NCI-H345 (cell line): ENCODE measurements around the gene ZBTB40.

Experiments
- DNase-seq: peaks from one replicate; lab custom pipeline; 2025; lab: John Stamatoyannopoulos, UW

Gene ZBTB40

DNA sequence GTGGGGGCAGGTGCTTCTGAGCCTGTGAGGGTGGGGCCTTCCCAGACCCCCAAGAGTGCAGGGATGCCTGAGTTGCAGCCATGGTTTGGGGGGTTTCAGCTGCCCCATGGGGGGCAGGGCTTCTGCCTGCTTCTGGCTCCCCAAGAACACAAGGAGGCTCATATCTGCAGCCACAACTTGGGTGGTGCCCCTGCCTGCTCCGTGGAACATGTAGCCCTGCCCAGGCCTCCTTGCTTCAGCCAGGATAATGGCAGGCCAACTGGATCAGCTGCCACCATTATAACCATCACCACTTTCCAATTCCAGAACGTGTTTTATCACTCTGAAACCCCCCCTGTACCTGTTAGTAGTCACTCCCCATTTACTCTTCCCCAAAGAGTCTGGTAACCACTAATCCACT is 14.0 kb downstream of the ZBTB40 start:
- DNase-seq, result no peak

DNA sequence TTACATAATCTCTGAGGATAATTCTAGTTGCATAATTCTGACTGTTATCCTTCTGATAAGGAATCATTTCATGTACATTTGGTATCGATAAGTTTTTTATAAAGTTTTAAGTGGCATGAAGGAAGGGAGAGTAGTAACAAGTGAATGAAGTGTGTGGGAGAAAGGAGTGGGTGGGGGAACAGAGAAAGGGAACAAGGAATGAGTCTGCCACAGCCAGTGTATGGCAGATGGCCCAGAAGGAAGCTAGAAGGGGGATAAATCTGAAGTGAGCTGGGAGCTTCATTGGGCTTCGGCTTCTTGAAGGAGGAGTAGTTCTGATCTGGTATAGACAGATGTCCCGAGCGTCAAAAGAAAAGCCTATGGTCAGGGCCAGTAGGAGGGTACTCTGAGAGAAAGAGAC is 18.6 kb downstream of the ZBTB40 start:
- DNase-seq, result no peak

DNA sequence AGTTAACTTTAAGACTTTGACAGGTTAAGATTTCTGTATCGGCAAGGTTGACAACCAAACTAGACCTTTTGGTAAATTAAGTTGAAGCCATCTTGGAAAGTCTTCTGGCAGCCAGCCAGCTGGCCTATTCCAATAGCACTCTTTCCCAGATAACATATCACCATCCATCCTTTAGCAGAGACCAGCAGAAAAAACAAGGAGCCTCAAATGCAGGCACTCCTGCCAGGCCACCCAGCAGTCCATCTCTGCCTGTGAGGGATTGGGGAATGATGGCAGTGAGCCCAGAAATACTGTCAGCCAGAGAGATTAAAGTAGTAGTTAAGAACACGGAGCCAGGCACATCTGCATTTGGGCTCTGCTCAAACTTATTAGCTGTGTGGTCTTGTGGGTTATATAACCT is 19.4 kb downstream of the ZBTB40 start:
- no peak for DNase-seq

DNA sequence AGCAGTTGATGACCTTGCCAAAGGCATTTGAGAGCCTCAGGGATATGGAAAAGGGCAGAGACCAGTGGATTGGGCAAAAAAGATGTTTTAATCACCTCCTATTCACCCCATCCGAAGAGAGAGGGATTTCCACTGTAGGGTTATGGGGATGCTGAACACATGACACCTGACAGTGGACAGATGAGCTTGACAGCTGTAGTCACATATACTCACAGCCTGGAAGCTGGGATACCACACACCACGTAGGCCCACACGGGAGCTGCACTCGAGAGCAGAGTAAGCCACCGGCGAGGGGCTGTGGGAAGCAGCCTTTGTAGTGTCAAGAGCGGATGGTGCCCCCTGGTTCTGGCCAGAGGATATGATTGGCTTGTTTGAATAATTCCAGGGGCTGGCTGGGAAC is 20.0 kb downstream of the ZBTB40 start:
- DNase-seq, result no peak

DNA sequence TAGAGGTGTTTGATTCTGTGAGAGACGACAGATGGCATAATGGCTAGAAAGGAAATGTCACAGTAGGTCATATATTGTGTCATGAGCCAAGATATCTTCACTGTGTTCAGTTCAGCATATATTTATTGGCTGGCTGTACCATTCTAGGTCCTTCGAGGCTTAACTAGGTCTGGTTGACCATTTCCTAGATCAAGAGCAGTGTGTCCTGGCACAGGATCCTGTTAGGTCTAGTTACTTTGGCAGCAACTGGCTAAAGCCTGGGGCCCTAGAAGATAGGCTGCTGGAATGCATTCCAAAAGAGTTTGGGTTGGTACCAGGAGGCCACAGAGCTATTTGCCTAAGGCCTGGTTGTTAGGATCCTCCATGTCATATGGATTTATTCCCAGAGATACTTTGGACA is 20.9 kb downstream of the ZBTB40 start:
- no peak for DNase-seq

DNA sequence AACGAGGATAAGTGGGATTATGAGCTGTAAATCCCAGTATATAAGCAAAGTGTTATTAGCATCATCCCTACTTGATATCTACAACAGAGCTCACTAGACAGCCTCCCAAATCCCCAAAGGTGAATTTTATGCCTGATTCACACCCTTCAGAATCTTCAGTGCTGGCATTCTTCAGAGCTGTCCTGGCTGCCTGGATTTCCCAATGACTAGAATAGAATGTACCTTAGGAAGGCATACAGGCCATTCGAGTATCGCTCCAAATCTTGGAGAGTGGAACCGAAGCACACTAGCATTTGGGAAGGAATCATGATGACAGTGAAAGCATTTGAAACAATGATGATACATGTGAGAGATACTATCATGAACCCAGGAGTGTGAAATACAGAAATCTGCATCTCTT is 22.3 kb downstream of the ZBTB40 start:
- DNase-seq, result no peak

DNA sequence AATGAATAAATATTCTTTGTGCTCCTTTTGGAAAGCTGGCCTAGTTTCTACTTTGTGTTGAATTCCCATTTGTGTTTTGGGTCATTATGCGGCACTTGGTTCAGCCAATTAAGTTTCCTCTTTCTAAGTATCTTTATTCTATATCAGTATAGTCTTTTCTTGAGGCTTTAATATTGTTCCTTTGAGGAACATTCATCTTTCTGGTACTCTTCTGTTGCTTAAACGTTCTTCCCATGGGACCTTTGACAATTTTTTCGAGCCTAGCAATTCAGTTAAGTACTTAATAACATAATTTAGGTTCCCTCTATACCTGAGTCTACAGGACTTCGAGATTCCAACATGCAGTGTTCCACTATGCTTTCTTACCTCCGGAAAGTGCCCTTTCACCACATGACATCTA is 24.9 kb downstream of the ZBTB40 start:
- DNase-seq, result no peak

DNA sequence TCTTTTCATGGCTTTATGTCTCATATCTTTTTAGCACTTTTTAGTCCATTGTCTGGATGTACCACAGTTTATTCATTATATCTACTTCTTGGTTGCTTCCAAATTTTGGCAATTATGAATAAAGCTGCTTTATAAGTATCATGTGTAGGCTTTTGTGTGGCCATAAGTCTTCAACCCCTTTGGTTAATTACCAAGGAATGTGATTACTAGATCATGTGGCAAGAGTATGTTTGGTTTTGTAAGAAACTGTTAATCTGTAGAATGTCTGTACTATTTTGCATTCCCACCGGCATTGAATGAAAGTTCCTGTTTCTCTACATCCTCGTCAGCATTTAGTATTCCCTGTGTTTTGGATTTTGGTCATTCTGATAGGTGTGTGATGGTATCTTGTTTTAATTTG is 31.5 kb downstream of the ZBTB40 start:
- DNase-seq, result no peak

DNA sequence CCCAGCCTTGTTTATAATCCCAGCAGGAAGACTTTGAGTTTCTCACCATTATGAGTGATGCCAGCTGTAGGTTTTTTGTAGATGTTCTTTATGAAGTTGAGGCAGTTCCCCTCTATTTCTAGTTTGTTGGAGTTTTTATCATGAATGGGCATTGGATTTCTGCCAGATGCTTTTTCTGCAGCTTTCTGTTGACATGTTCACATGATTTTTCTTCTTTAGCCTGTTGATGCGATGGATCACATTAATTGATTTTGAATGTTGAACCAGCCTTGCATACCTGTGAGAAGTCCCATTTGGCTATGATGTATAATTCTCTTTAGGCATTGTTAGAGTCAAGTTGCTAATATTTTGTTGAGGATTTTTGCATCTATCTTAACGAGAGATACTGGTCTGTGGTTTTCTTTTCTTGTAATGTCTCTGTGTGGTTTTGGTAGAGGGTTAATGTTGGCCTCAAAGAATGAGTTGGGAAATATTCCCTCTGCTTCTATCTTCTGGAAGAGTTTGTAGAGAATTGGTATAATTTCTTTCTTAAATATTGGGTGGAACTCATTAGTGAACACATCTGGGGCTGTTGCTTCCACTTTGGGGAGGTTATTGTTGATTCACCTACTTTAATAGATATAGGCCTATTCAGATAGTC is 33.2 kb downstream of the ZBTB40 start:
- no peak for DNase-seq

DNA sequence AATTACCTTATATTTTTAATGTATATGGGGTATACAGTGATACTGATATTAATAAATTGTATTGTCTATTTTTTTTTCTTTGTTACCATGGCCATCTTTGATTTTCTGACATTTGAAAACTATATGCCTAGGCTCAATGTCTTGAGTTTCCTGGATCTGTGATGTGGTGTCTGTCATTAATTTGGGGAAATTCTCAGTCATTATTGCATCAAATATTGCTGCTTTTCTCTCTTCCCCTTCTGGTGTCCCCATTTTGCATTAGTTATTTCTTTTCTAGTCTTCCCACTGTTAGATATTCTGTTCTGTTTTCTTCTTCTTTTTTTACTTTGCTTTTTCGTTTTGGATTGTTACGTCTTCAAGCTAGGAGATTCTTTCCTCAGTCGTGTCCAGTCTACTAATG is 33.8 kb downstream of the ZBTB40 start:
- DNase-seq, result no peak

DNA sequence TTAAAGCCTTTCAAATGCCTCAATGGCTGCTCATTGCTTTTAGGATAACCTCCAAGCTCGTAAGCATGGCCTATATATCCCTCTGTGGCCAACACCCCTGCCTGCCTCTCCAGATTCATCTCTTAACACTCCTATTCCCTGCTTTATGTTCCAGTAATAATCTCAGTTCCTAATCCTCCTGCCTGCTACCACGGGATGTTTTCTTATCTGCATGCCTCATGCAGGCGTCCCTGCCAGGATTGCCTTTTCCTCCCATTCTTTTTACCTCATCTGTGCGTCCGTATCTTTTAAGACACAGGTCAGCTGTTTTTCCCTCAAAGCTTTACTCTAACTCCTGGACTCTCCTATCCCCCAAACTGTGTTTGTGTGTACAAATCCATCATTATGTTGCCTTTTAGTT is 36.1 kb downstream of the ZBTB40 start:
- no peak for DNase-seq

DNA sequence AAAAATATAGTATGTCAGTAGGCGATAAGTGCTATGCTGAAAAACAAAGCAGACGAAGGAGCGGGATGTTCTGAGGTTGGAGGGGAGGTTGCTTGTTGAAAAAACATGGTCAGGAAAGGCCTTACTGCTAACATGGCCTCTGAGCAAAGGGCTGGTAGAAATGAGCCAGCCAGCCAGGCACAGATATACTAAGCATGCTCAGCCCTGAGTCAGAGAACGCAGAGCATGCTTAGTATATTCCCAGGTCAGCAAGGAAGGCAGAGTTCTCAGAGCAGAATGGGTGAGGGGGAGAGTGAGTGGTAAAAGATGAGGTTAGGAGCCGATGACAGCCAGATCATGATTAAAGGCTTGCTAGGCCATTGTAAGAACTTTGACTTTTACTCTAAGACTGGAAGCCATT is 36.7 kb downstream of the ZBTB40 start:
- DNase-seq, result no peak

DNA sequence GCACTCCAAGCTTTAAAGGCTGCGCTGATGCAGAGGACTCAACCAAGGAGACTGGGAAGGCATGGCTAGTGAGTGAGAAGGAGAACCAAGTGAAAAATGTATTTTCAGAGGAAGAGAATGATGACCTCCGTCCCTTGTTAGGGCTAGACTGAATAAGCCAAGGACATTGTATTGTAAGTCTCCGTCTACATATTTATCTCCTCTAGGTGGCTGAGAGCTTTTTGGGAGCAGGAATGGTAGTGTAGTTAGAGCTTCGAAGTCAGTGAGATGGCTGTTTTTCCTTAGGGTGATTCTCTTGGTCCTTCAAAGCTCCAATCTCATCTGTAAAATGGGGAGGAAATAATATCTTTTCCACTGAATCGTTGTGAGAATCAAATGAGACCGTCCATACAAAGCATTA is 37.6 kb downstream of the ZBTB40 start:
- no peak for DNase-seq

DNA sequence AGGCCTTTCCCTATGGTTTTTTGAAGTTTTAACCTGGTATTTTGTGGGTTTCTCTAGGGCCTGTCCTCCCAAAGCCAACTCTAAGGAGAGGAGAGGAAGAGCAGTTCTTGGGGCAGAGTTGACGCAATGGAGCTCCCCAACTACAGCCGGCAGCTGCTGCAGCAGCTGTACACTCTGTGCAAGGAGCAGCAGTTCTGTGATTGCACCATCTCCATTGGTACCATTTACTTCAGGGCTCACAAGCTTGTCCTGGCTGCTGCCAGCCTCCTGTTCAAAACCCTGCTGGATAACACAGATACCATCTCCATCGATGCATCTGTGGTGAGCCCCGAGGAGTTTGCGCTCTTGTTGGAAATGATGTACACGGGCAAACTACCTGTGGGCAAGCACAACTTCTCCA is 38.2 kb downstream of the ZBTB40 start:
- DNase-seq, result no peak

DNA sequence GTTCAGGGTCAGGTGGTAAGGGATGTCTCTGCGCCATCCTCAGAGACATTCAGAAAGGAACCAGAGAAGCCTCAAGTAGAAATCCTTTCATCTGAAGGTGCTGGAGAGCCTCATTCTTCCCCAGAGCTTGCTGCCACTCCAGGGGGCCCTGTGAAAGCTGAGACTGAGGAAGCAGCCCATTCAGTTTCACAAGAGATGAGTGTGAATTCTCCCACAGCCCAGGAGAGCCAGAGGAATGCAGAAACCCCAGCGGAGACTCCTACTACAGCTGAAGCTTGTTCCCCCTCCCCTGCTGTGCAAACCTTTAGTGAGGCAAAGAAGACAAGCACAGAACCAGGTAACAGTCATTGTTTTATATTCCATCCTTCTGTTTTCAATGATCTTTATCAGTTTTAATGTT is 38.7 kb downstream of the ZBTB40 start:
- no peak for DNase-seq

DNA sequence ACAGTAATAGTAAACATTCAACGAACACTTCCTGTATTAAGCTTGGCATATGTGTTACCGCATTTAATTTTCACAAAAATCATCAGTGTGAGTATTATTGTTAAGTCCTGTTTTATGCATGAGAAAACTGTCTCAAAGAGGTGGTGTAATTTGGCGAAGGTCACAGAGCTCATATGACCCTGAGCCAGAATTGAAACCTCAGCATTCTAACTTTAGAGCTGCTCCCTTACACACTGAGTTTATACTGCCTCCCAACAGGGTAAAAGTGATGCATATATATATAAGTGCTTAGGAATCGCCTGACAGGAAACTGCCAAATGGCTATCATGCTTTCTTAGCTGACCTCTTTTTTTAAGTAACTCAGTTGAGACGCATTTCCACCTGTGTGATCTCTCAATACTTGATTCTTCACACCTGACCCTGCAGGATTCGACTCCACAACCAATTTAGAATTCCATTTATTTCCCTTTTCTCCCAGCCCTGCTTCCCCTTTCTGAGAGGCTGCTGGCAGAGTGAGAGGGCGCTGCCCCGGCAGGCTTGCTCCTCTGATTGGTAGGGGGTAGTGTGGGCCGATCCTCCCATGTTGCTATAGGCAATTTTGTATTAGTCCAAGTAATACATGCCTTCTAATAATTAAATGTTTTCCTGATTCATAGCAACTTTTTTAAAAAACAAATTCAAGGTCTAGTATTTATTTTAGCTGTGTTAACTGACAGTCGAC is 40.5 kb downstream of the ZBTB40 start:
- no peak for DNase-seq

DNA sequence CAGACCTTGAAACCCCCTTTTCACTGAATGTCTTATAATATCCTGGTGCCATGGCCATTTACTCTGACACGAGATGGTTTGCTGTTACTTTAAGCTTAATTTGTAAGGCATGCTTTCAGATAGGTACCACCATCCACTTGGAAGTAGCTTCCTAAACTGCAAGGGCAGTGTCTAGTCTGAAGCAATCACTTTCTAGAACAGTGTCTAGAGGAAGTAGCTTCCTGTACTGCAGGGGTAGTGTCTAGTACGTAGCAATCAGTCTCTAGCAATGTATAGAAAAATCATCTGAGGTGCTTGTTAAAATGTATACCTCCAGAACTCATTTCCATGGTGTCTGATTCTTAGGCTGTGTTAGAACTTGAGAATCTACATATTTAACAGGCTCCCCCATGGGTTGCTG is 42.5 kb downstream of the ZBTB40 start:
- no peak for DNase-seq

DNA sequence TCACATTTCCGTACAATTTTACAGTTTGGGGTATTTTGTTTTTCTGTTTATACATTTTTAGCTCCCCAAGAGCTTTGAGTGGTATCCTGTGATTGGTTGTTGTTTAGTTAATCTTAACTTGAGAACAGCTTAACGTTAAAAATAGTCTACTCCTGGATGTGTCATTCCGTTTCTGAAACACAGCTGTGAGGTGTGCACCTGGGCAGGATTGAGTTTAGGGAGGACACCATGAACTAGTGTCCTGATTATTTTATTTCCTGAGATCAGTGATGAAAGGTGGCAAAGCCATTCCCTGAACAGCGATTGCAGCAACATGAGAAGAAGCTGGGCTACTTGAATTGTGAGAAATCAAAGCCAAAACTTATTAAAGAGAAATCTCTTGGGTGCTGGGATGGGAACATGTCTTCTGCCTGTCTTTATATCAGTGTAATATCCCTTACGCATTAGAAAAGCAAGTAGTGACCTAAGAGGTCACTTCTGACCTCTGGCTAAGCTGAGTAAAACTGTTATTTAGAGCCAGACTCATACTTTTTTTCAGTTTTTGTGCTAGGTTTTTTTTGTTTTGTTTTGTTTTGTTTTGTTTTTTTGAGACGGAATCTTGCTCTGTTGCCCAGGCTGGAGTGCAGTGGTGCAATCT is 43.4 kb downstream of the ZBTB40 start:
- DNase-seq, result no peak

DNA sequence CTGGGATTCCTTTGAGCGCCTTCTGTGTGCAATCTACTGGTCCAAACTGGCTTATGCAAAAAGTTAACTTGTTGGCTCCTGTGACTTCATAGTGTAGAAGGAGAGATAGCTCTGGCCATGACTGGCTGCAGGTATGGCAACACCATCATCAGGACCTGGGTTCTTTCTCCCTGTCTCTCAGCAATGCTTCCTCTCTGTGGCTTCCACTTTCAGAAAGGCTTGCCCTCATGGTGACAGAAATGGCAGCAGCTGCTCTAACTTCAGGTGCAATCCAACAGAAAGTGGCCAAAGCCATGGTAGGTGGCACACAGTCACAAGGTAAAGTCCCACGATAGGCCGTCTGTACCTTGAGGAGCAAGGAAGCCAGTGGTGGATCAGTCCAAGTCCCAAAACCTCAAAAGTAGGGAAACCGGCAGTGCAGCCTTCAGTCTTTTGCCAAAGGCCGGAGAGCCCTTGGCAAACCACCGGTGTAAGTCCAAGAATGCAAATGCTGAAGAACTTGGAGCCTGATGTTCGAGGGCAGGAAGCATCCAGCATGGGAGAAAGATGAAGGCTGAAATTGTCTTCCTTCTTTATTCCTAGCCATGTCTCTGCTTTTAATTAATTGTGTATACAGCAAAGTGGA is 45.0 kb downstream of the ZBTB40 start:
- no peak for DNase-seq

DNA sequence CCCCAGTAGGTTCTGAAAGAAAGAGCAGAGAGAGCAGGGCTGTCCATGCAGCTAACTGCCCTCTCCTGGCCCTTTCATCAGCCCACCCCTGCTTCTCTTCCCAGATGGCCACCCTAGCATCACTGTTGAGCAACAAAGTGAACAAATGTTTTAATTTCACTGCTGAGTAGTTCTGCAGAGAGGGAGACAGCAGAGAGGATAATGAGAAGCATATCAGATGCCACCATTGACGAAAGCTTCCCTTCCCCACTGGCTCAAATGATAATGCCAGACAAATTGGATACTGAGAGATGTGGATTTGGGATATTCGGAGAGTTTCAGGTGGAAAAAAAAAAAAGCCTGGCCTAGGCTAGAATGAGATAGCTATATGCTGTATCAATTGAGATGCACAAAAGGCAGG is 46.8 kb downstream of the ZBTB40 start:
- no peak for DNase-seq

DNA sequence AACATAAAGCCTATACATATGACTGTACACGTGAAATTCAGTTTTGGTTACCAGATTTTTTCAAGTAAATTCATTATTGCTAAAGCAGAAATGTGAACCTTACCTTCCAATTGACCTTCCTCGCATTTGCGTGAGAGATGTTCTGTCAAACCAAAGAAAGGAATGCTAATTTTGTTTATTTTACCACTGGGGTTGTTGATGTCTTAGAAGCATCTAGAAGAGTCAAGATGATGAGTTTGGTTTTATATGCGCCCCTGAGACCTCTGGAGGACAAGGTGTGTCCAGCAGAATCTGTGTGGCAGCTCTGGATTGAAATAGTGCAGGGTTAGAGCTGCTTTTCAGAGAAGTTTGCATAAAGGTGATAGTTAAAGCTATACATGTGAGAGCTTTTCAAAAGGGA is 48.4 kb downstream of the ZBTB40 start:
- DNase-seq, result no peak

DNA sequence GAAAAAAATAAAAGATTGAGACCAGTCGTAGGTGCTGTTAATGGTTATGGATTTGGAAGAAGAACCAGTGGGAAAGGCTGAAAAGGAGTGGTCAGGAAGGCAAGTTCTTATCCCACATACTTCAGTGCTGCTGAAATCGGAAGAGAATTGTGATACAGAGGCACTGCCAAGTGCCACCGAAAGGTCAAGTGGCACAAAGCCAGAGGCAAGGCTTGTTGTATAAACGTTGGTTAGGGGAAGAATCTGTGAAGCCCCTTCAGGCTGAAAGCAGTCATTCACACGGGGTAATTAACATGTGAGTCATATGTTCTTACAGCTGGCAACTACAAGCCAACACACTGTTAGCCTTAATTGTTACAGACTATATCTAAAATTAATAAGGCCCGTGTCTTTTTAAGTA is 48.8 kb downstream of the ZBTB40 start:
- DNase-seq, result no peak

DNA sequence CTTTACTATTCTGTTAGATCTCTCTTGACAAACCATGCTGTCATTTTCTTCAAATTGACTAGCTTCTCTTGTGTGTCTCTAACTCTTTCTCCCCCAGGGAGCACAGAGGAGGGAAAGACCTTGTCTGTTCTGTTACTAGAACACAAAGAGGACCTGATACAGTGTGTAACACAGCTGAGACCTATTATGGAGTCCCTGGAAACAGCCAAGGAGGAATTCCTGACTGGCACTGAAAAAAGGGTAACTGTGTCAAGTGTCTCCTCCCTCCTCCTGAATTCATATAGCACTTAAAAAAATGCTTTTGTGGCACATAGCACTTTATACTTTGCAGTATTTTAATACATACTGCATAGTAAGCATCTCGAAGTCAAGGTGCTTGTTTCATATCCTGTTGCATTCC is 50.6 kb downstream of the ZBTB40 start:
- DNase-seq, result no peak
